ENCODE measurements around the gene CTNNAL1.
A peak's percentile ranks its signal among the peaks of the same experiment; 100 is the strongest.
"Not testable (repeated sequence)": the region's sequence is repeated elsewhere in the genome, so short reads cannot be mapped to it uniquely, and the experiment has no call there.

CTNNAL1 gene

GRCh38 chr9:108983885-108984284, 29.4 kb downstream of the CTNNAL1 start:
- no peak for DNase-seq

DNA sequence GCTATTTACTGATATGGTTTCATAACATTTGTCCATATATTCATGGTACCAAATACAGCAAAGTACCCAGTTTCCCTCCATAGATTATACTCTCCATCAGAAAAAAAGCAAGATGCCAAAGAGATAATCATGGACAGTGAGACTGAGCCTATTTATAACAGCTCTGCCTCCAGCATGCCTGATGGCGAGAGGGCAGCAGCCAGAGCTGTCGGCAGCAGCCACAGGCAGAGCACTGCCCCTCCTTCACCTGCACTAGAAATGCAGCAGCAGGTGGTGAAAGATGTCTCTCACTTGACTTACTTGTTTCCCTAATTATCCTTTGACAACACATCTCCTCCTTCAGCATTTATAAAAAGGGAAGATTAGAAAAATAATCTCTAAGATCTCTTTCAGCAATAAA, 32.4 kb downstream of the CTNNAL1 start:
- DNase-seq, result no peak

- DNase-seq, result no peak
These were observed 35.1 kb downstream of the CTNNAL1 start for GRCh38 chr9:108978205-108978604.

DNA sequence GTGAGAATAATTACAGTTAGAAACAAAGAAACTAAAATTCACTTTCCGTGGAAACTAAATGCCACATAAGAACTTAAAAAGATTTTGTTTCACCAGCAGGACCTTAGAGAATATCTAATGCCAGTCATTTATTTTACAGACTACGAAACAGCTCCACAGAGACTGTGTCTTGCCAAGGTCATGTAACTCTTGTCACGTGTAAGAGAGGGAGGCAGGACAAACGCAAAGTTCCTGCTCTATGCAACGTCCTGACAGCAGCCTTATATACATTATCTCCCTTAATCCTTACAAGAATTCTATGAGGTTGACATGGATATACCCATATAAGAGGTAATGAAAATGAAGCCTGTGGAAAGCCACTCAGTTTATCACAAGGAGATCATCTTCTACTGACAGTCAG, 39.4 kb downstream of the CTNNAL1 start:
- no peak for DNase-seq

- DNase-seq, result no peak
These were observed 40.6 kb downstream of the CTNNAL1 start for GRCh38 chr9:108972626-108973209.

GRCh38 chr9:108972186-108972585, 41.1 kb downstream of the CTNNAL1 start:
- DNase-seq, result no peak

- DNase-seq, result not testable (repeated sequence)
These were observed 41.9 kb downstream of the CTNNAL1 start for GRCh38 chr9:108971392-108971791.

DNA sequence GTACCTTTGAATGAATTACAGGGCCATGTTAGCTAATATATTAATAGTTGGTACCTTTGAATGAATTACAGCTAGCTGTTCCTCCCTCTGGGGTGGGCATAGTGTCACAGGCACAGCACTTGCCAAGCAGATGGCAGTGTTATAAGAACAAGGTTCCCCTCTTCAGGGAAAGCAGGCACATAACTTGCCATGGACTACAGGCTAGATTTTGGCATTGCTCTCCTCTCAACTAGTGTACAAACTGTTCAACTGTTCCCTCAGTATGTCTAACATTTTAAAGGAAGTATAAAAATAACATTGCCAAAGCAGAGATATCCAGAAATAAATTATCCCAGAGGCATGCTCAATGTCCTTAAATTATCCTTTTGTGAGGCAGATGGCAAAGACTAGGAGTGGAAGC, 45.4 kb downstream of the CTNNAL1 start:
- DNase-seq, result no peak

GRCh38 chr9:108963459-108964143, 49.7 kb downstream of the CTNNAL1 start:
- DNase-seq, result no peak

DNA sequence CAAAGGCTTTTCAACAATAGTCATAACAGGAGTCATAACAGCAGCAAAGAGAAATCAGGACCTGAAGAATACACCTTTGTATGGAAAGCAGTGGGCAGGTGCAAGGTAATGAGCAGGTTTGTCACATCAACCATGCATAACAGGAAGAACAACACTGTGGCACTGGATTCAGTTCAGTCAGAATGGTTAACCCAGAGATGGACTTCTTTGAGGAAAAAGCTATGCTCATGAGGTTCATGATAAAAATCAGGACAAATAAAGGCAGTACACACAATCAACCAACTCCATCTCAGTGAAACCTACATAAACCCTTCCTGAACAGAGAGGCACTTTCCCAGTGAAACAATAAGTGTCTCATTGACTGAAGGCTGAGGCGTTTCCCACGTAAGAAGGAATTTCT, 52.1 kb downstream of the CTNNAL1 start:
- DNase-seq, result no peak

GRCh38 chr9:108960331-108960730, 53.0 kb downstream of the CTNNAL1 start:
- DNase-seq, result no peak

DNA sequence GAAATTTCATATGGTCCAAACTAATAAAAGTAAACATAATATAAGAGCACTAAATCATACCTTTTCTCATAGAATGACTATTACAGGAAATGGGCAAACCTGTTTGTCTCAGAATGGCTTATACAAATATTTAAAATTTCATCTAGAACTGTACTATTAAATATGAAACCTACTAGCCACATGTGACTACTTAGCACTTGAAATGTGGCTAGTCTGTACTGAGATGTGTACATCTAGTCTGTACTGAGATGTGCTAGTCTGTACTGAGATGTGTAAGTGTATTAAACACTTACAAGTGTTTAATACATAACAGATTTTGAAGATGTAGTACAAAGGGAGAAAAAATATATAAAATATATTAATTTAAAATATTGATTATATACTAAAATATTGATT, 56.7 kb downstream of the CTNNAL1 start:
- DNase-seq, result no peak

GRCh38 chr9:108956022-108956630, 57.2 kb downstream of the CTNNAL1 start:
- DNase-seq, result no peak

- no peak for DNase-seq
These were observed 59.2 kb downstream of the CTNNAL1 start for GRCh38 chr9:108953983-108954574.

DNA sequence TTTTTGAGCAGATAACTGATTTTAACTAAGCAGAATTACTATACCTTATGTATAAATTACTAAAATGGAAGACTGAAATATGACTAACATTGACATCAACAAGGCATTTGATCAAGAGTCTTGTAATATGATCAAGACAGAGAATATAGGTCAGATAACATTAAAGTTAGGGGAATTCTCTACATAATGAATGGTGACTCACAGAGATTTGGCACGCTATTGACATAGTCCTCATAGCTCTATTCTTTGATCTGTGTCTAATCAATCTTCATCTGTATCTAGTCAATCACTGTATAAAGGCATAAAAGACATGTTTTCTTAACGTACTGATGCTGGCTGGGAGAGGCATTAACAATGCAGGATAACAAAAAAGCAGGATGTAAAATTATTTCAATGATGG, 61.7 kb downstream of the CTNNAL1 start:
- DNase-seq, result no peak

DNA sequence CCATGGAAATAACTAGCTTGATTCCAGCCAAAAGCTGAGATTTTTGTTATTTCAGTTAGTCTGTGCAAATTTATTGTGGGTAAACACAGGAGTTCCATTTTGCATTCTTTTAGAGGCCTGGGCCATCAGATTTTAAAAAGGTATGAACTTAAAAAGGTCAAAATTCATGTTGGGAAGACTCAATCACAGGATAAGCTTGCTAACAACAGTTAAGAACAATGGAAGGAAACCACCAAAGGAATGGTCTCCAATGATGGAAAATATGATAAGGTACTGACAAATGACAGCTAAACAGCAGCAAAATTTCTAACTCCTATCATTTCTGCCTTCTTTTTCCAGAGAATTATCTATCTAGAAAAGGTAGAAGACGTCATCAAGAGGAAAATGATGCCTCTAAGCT, 63.1 kb downstream of the CTNNAL1 start:
- no peak for DNase-seq

DNA sequence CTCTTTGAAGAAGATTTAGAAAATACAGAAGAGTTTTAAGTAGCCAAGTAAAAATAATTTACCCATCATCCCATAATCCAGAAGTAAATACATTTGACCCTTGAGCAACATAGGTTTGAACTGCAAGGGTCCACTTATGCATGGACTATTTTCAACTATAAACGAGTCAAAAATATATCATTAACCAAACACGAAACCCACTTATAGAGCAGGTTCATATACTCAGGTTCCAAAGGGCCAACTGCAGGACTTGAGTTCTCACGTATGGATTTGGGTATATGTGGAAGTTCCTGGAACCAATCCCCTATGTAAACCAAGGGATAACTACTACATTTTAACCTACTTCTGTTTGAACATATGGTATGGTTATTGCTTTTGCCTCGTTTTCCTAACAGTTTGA, 73.3 kb downstream of the CTNNAL1 start:
- no peak for DNase-seq

DNA sequence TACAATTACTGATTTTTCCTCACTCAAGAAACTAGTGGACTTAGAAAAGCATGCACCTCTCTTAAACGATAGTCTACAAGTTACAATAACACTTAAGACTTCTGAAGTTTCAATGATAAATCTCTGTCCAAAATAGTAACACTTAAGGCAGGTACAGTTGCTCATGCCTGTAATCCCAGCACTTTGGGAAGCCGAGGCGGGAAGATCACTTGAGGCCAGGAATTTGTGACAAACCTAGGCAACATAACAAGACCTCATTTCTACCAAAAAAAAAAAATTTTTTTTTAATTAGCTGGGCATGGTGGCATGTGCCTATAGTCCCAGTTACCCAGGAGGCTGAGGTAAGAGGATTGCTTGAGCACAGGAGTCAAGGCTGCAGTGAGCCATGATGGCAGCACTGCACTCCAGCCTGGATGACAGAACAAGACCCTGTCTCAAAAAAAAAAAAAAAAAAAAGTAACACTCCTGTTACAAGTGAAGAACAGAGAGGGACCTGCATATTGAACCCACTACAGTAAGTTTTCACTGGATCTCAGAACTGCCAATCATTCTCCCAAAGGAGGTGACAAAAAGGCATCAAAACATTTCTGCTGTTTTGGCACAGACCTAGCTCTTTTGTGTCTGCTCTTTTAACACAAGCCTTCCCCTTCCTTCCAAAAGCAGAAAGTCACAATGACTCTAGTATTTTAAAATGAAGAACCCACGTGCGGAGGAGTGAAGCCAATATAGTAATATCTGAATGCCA, 75.6 kb downstream of the CTNNAL1 start:
- no peak for DNase-seq

DNA sequence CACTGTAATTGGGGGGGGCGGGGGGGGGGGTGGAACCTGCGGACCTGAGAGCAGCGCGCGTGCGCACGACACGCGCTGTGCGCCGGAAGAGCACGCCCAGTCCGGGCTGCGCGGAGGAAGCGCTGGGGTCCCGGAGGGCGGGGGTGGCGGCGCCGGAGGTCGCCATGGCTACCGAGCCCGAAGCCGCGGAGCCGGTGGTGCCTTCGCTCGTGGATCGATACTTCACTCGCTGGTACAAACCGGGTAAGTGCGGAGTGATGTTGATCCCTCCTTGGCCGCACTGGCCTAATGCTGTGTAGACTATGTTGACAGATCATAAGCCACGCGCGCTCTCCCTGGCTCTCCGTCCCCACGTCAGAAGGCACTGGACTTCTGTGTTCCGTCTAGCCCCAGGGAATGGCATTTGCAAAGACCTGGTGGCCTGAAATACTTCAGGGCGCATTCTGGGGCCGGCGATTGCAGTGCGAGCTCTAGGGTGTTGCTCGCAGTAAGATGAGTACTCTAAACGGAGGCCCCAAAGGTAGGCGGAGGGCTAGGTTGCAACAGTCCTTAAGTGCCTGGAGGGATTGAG, 78.9 kb downstream of the CTNNAL1 start, which contains the start of gene ABITRAM:
ABITRAM (plus strand) TSS at position 78 of the 571 bp plus-strand sequence; CDS start at position 165, 87 bp downstream.
- DNase-seq, result peak; percentile 67

DNA sequence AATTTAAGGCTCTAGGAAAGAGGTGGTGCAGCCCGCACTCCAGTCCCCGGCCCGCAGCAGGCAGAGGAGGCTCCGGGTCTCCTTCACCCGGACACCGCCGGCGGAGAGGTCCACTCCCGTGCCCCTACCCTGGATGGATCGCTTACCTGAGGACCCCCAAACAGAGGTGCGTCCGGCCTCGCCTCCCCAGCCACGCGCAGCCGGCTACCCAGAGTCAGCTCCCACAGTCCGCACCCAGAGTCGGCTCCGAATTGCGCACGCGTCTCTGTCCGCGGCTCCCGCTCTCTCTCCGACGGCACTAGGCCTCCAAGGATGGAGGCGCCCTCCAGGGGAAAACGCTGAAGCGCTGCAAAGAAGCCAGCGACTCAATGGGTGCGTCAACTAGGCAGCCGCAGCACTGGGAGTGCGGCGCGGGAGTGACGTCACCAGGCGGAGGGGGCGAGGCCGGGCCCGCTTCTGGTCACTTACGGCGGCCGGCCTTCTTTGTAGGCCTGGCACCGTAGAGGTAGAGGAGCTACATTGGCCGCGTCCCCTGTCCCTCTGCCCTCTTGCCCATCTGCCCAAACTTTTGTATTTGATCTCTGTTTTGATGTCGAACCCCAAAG, 79.5 kb downstream of the CTNNAL1 start, which contains the start of gene ELP1:
ELP1 (minus strand) TSS at position 407 of the 605 bp plus-strand sequence. CDS start 2,978 bp downstream, outside the sequence.
- DNase-seq, result peak; percentile 73

- no peak for DNase-seq
These were observed 80.0 kb downstream of the CTNNAL1 start for GRCh38 chr9:108933231-108933717.

GRCh38 chr9:108928386-108928785, 84.9 kb downstream of the CTNNAL1 start:
- no peak for DNase-seq

Measured in 8988T (cell line).